GM23338 (cell line): ENCODE data around the gene TMEM178B.

Experiments used
- CREB1 ChIP-seq: fragments of 250-450 bp; sonication (Bioruptor Pico); IDR thresholded peaks from 2 replicates; pipeline ENCODE4 v1.5.0; 2020; ENCODE audit warnings: low read depth, mild to moderate bottlenecking, moderate library complexity
- CTCF ChIP-seq, 2 experiments: fragments of 200-600 bp in 1 of 2; sonication (generic) in 1 of 2; conservative IDR thresholded peaks; 2 replicates each; pipeline versions ENCODE4 v1.5.1 to v1.6.1; 2016 to 2017; ENCODE audit warnings: antibody characterized with exemption in 2 of 2, low read depth in 2 of 2, mild to moderate bottlenecking in 2 of 2, moderate library complexity in 1 of 2
- EZH2 ChIP-seq: fragments of 200-600 bp; sonication (generic); IDR thresholded peaks from one replicate; pipeline ENCODE4 v1.8.0; 2017; ENCODE audit warnings: antibody characterized with exemption, mild to moderate bottlenecking, low read depth; ENCODE audit not compliant: unreplicated experiment
- EZH2phosphoT487 ChIP-seq: fragments of 200-600 bp; sonication (generic); IDR thresholded peaks from one replicate; pipeline ENCODE4 v1.8.1; 2018; ENCODE audit warnings: antibody characterized with exemption; ENCODE audit not compliant: unreplicated experiment
- POLR2AphosphoS5 ChIP-seq: IDR thresholded peaks from 2 replicates; pipeline ENCODE4 v1.6.1; 2016; ENCODE audit warnings: antibody characterized with exemption, low read depth
- REST ChIP-seq: IDR thresholded peaks from one replicate; pipeline ENCODE4 v1.6.1; 2018; ENCODE audit warnings: antibody characterized with exemption; ENCODE audit not compliant: unreplicated experiment

DNA sequence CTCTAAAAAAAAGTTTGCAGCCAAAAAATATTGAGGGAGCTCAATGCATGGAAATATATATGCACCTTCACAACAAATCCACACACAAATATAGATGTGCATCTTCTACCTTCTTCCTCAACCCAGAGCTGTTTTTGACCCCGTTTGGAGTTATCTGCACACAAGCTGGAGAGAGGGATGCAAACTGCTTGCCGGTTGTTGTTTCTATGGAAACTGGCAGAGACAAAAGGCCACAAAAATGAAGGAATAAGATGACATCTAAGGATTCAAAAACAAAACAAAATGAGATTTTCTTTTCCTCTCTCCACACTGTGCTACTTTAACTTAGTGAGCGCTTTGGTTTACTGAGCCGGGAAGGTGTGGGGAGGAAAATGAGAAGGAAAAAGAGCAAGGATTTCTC is 267.1 kb downstream of the TMEM178B start:
- TF ChIP-seq CTCF (conservative IDR thresholded peaks at IDR 0.05; ENCODE audit: low read depth in 2 of 2) (no peak), EZH2 (no peak), POLR2AphosphoS5 (no peak), REST (no peak), EZH2phosphoT487 (no peak), CREB1 (no peak)
